PFSK-1 (cell line): Measurements from ENCODE around the gene KHDC1.

Experiments used
- FOXP2 ChIP-seq: optimal IDR thresholded peaks from 2 replicates; pipeline ENCODE3; 2011; ENCODE audit warnings: borderline replicate concordance, control low read depth, inconsistent platforms; ENCODE audit not compliant: insufficient read depth; ENCODE audit errors: extremely low read length, extremely low read depth
- POLR2AphosphoS5 ChIP-seq: IDR thresholded peaks from 2 replicates; pipeline ENCODE4 v1.6.1; 2012; ENCODE audit warnings: low read depth, mild to moderate bottlenecking, control low read depth, low read length, moderate library complexity
- REST ChIP-seq, 2 experiments: IDR thresholded peaks; 2 replicates each; pipeline versions ENCODE4 v1.6.1 to v1.8.0; 2011 to 2012; ENCODE audit warnings: low read depth in 2 of 2, low read length in 2 of 2, control low read depth in 1 of 2, inconsistent platforms in 1 of 2, mild to moderate bottlenecking in 1 of 2, moderate library complexity in 1 of 2; ENCODE audit not compliant: insufficient read depth in 1 of 2
- SIN3A ChIP-seq: IDR thresholded peaks from 2 replicates; pipeline ENCODE4 v1.6.1; 2012; ENCODE audit warnings: mild to moderate bottlenecking, low read length, moderate library complexity, borderline replicate concordance; ENCODE audit not compliant: insufficient read depth
- TAF1 ChIP-seq: IDR thresholded peaks from 2 replicates; pipeline ENCODE4 v1.6.1; 2012; ENCODE audit warnings: low read length, control low read depth, borderline replicate concordance; ENCODE audit not compliant: insufficient read depth

The KHDC1 gene

GRCh38 chr6:73282871-73283270 lies 19.9 kb upstream of the KHDC1 start:
- TF ChIP-seq POLR2AphosphoS5 (no peak), TAF1 (no peak), FOXP2 (no peak), SIN3A (no peak), REST (IDR thresholded peaks at IDR 0.05; ENCODE audit: insufficient read depth in 1 of 2, low read depth in 2 of 2, low read length in 2 of 2) (no peak)

- TF ChIP-seq SIN3A (no peak), REST (IDR thresholded peaks at IDR 0.05; ENCODE audit: insufficient read depth in 1 of 2, low read depth in 2 of 2, low read length in 2 of 2) (no peak), FOXP2 (no peak), POLR2AphosphoS5 (no peak), TAF1 (no peak)
Measured at GRCh38 chr6:73264446-73264845, 1.4 kb upstream of the KHDC1 start.

- no peak for TF ChIP-seq REST (IDR thresholded peaks at IDR 0.05; ENCODE audit: insufficient read depth in 1 of 2, low read depth in 2 of 2, low read length in 2 of 2)
- no peak for TF ChIP-seq SIN3A
- TF ChIP-seq POLR2AphosphoS5 = no peak
- TF ChIP-seq FOXP2 = no peak
- TF ChIP-seq TAF1 = no peak
Measured at GRCh38 chr6:73263570-73263909, 544 bp upstream of the KHDC1 start.

GRCh38 chr6:73258721-73259120 lies 4.3 kb downstream of the KHDC1 start:
- TF ChIP-seq REST (IDR thresholded peaks at IDR 0.05; ENCODE audit: insufficient read depth in 1 of 2, low read depth in 2 of 2, low read length in 2 of 2) = no peak
- TF ChIP-seq FOXP2 = no peak
- no peak for TF ChIP-seq POLR2AphosphoS5
- no peak for TF ChIP-seq SIN3A
- TF ChIP-seq TAF1 = no peak

- TF ChIP-seq SIN3A (no peak), REST (IDR thresholded peaks at IDR 0.05; ENCODE audit: insufficient read depth in 1 of 2, low read depth in 2 of 2, low read length in 2 of 2) (no peak), TAF1 (no peak), POLR2AphosphoS5 (no peak), FOXP2 (no peak)
Measured at GRCh38 chr6:73252703-73253102, 10.3 kb downstream of the KHDC1 start.
